Inflammatory macrophage treated with lipopolysaccharide for 4 hours (primary cell): Measurements from ENCODE around the gene PTPN20.
A peak's percentile ranks its signal among the peaks of the same experiment; 100 is the strongest.

Experiments used
- DNase-seq: peaks from one replicate; pipeline ENCODE4 v3.0.0-alpha.2; 2020

Gene PTPN20

GRCh38 chr10:47022311-47023131 lies 111.3 kb downstream of the PTPN20 start:
- no peak for DNase-seq

GRCh38 chr10:47023237-47024045 lies 112.2 kb downstream of the PTPN20 start:
- no peak for DNase-seq

DNA sequence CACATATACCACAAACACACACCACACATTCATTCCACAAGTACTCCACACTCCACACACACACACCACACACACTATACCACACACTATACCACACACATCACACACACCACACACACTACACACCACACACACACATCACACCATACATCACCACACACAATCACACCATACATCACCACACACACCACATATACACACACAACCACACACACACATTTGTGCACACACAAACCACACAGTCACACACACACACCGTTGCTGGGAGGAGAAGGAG lies 112.8 kb downstream of the PTPN20 start:
- no peak for DNase-seq

DNA sequence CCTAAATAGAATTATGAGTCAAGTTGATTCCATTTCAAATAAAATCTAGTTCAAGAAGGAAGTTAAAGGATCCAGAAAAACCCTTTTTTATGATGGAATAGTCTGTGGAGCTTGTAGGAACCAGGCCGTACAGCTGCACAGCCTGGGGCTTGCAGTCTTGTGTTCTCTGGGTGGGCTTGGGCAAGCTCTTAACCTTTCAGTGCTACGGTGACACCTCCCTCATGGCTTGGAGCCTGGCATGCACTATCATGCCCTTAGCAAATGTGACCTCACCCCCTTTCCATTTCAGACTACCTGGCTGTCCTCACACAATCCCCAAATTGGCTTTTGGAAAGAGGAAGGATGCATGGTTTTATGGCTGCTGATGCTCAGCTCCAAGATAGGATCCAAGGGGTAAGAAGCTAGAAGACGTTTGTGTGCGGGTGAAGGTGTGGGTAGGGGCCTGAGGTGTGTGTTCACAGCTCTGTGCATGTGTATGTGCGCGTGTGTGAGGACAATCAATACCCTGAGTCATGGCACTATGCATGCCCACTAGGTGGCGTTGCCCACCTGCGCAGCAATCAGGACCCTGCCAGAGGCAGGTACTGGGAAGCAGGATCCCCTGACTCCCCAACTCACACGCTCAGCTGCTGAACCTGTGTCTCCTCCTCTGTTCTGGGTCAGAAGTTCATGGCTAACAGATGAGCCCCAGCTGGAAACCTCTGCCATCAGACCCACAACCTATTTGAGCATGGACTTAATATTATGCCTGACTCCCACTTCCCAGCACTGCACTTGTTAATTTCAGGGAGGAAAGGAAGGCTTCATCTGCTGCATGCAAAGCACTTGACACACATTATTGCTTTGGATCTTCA lies 113.4 kb downstream of the PTPN20 start:
- peak; percentile 36 for DNase-seq

- DNase-seq: no peak
These were observed 114.0 kb downstream of the PTPN20 start for GRCh38 chr10:47025253-47025539.

GRCh38 chr10:47025540-47026300 lies 114.5 kb downstream of the PTPN20 start:
- no peak for DNase-seq

GRCh38 chr10:47026301-47027107 lies 115.3 kb downstream of the PTPN20 start:
- no peak for DNase-seq

DNA sequence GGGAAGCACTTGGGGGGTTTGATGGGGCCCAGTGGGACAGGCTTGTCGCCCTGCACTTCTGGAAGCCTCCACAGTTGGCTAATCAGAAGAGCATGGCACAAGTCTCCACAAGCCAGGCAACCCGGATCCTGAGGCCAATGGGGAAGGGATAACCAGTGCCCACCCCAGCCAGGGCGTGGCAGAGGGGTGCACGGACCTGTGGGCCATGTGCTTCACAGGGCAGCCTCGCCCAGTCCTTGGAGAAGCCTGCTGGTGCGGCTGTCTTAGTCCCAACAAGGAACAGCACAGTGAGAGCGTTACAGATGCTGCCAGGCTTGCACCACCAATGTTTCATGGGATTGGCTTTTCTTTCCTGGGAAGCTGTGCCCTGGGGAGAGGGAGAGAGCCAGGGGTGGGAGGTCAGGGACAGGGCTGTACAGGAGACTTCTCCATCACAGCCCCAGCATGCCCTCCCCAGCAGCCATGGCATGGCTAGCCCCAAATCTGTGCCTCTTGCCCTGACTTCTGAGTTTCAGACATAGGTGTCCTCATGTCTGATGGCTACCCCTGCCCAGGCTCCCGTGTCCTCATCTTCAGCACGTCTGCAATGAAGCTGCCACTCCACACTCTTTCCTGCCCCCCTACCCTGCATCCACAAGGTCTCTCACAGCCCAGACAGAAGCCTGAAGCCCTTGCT lies 116.0 kb downstream of the PTPN20 start:
- no peak for DNase-seq

DNA sequence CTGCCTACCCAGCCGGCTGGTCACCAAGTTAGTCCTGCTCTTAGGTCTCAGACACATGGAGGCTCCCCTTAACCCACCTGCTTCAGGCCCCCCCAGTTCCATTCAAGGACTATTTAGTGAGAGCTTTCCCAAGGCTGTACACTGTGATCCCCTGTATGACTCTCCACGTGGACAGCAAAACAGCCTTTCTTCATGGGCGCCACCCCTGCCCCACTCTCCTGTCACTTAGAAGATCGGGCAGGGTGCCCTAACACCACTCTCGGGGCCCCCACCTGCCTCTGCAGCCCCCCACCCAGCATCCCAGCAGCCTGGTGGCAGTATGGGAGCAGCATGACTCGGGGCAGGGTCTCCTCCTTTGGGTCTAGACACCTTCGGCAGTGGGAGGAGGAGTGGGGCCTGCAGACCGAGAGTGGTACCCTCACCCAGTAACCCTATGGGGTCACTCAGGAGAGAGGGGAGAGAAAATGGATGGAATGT lies 116.6 kb downstream of the PTPN20 start:
- no peak for DNase-seq

GRCh38 chr10:47028466-47028865 lies 117.2 kb downstream of the PTPN20 start:
- DNase-seq: no peak

- DNase-seq: no peak
These were observed 118.2 kb downstream of the PTPN20 start for GRCh38 chr10:47029181-47030009.

DNA sequence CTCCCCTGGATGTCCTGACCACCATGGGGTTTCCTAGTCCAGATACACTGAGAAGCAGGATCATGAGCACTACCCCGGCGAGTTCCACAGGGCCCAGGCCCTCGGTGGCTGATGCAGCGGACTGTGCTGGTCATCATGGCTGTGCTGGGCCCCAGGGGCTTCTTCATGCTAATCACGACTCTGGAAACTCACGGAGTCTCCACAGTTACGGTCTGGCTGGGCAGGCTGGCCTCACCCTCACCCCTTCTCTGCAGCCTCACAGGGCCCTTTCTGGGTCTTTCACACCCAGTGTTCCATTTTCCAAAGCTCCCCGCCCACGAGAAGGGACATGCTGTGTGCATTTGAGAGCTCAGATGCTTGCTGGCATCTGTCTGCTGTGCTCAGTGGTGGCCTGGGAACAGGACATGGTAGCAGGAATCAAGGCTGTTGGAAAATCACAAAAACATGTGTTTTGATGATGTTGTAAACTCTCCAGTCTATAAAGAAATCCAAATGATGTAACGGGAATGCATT lies 119.0 kb downstream of the PTPN20 start:
- no peak for DNase-seq

DNA sequence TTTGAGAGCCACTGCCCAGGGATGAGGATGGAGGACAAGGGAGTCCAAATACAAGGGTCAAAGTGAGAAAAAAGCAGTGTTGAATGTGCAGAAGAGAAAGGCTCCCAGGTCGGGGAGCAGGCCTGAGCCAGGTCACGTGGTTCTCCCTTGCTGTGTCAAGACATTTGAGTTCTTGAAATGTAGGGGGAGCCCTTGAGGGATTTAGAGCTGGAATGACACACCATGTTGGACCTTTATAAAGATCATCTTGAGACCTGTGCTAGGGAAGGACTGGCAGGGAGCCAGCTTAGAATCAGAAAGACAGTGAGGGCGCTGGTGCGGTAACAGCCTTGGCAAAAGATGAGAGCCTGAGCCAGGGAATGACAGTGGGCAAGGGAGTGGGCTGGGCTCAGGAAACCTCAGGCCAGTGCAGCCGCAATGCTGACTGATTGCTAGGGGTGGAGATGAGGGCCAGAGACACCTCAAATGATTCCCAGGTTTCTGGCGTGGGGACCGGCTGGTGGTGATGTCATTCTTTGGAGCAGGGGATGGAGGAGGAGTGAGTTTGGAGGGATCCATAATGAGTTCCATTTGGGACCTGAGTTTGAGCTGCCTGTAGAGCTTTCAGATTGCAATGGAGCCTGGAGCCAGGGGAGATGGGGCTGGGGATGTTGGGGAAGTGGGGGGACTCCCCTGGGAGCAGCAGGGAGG lies 120.1 kb downstream of the PTPN20 start:
- DNase-seq: no peak

GRCh38 chr10:47031901-47032465 lies 120.8 kb downstream of the PTPN20 start:
- DNase-seq: no peak

DNA sequence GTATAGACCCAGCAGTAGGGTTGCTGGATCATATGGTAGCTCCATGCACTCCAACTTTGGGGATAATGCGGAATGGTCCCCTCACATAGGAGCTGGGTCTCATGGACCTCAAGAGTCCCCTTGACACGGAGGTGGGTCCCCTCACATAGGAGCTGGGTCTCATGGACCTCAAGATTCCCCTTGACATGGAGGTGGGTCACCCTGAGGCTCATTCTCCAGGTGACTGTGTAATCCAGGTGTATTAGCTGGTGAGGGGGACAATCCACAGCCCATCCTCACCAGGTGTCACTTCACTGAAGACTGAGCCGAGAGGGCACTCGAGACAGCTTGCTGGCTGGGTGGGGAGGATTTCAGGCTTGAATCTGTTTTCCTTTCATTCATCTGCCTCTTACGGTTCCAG lies 121.9 kb downstream of the PTPN20 start:
- no peak for DNase-seq

GRCh38 chr10:47033541-47034270 lies 122.5 kb downstream of the PTPN20 start:
- DNase-seq: no peak

DNA sequence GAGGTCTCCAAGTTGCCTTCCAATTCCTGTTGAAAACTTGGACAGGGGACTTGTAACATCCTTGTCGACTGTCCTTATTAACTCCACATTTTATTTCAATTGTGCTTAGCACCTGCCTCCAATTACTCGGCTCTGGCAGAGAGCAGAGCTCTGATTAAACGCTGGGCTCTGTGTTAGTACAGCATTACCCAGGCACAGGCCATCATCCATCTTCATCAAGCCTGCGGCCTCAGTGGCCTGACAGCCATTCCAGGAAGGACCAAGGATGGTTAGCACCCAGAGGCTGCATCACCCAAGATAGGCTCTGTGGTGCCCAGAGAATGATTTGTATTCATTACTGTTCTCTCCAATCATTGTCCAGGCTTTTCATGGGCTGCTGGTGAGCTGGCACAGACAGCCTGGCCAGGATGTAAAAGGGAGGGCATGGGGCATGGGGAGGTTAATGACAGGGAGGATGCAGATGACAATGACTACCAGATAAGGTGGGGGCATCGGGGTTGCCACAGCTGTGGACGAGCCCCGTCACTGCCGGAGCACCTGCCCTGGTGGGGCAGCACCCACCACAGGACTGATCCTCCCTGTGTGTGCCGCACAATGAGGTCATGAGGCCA lies 123.3 kb downstream of the PTPN20 start:
- no peak for DNase-seq
